Measurements from ENCODE around the gene IL7R.

IL7R gene

GRCh38 chr5:35857606-35858205 is 1.0 kb downstream of the IL7R start:
- TF ChIP-seq Cebpa-rat (IDR thresholded peaks at IDR 0.05), result no peak
- peak overlapping the region; percentile 38 to 98 (median 86); a peak in 21 of 22 replicates for H3K27ac ChIP-seq
- H3K4me2 ChIP-seq, result peak overlapping the region; percentile 66 to 95 (median 90)
- H3K4me1 ChIP-seq, result peaks cover 49 to 100% (median 64%) of the 10 kb centered on the region in 10 experiments
- H3K4me3 ChIP-seq, result peak overlapping the region; percentile 47 to 80 (median 68)
- H4K20me1 ChIP-seq, result no peaks in the 10 kb centered on the region
- peak overlapping the region; percentile 56 to 95 (median 85) for H3K9ac ChIP-seq
- H3K36me3 ChIP-seq, result peaks cover 0 to 42% (median 40%) of the 10 kb centered on the region in 11 experiments; a peak in 20 of 22 replicates
- no peaks in the 10 kb centered on the region for H3K27me3 ChIP-seq
- H3K9me3 ChIP-seq (replicated peaks in 1 of 11), result no peaks in the 10 kb centered on the region

- Histone ChIP-seq H3K4me2 (peak overlapping the region; percentile 81 to 97 (median 93)), H4K20me1 (peaks cover 0 to 2% (median 0%) of the 10 kb centered on the region in 11 experiments; a peak in 2 of 22 replicates), H3K9ac (peak overlapping the region; percentile 70 to 95 (median 85)), H3K27me3 (no peaks in the 10 kb centered on the region), H3K4me3 (peak overlapping the region; percentile 47 to 80 (median 68)), H3K27ac (peak overlapping the region; percentile 57 to 98 (median 86); a peak in 21 of 22 replicates), H3K9me3 (replicated peaks in 1 of 11) (peaks cover 0 to 3% (median 0%) of the 10 kb centered on the region in 11 experiments; a peak in 11 of 22 replicates), H3K36me3 (peaks cover 1 to 57% (median 55%) of the 10 kb centered on the region in 11 experiments; a peak in 20 of 22 replicates), H3K4me1 (peaks cover 39 to 96% (median 61%) of the 10 kb centered on the region in 10 experiments)
- no peak for TF ChIP-seq Cebpa-rat (IDR thresholded peaks at IDR 0.05)
Observed at GRCh38 chr5:35859101-35859661, 2.5 kb downstream of the IL7R start.

GRCh38 chr5:35860686-35861085 is 4.0 kb downstream of the IL7R start:
- H3K36me3 ChIP-seq, result peaks cover 5 to 72% (median 70%) of the 10 kb centered on the region in 11 experiments; a peak in 20 of 22 replicates
- H3K9me3 ChIP-seq (replicated peaks in 1 of 11), result peaks cover 0 to 10% (median 0%) of the 10 kb centered on the region in 11 experiments; a peak in 11 of 22 replicates
- H3K4me1 ChIP-seq, result peaks cover 27 to 81% (median 51%) of the 10 kb centered on the region in 10 experiments
- H3K27me3 ChIP-seq, result no peaks in the 10 kb centered on the region
- TF ChIP-seq Cebpa-rat (IDR thresholded peaks at IDR 0.05), result no peak
- peaks cover 0 to 6% (median 0%) of the 10 kb centered on the region in 11 experiments; a peak in 3 of 22 replicates for H4K20me1 ChIP-seq
- H3K27ac ChIP-seq, result peak overlapping the region in 9 of 11 experiments; percentile 80 to 98 (median 87); a peak in 19 of 22 replicates
- peak overlapping the region; percentile 47 to 80 (median 68); a peak in 18 of 20 replicates for H3K4me3 ChIP-seq
- H3K4me2 ChIP-seq, result peak overlapping the region; percentile 81 to 97 (median 93)
- H3K9ac ChIP-seq, result peak overlapping the region in 10 of 11 experiments; percentile 70 to 95 (median 85); a peak in 20 of 22 replicates

GRCh38 chr5:35861718-35862117 is 5.0 kb downstream of the IL7R start:
- peaks cover 0 to 10% (median 0%) of the 10 kb centered on the region in 11 experiments; a peak in 11 of 22 replicates for H3K9me3 ChIP-seq (replicated peaks in 1 of 11)
- H3K4me2 ChIP-seq, result peak overlapping the region; percentile 81 to 97 (median 93)
- peak overlapping the region in 8 of 11 experiments; percentile 80 to 95 (median 86); a peak in 17 of 22 replicates for H3K9ac ChIP-seq
- H4K20me1 ChIP-seq, result peaks cover 0 to 8% (median 0%) of the 10 kb centered on the region in 11 experiments; a peak in 6 of 22 replicates
- H3K27me3 ChIP-seq, result no peaks in the 10 kb centered on the region
- H3K36me3 ChIP-seq, result peaks cover 5 to 83% (median 79%) of the 10 kb centered on the region in 11 experiments; a peak in 20 of 22 replicates
- peak overlapping the region in 8 of 10 experiments; percentile 18 to 80 (median 70); a peak in 16 of 20 replicates for H3K4me3 ChIP-seq
- no peak for TF ChIP-seq Cebpa-rat (IDR thresholded peaks at IDR 0.05)
- H3K4me1 ChIP-seq, result peaks cover 30 to 71% (median 50%) of the 10 kb centered on the region in 10 experiments
- H3K27ac ChIP-seq, result peak overlapping the region in 10 of 11 experiments; percentile 6 to 98 (median 86); a peak in 20 of 22 replicates

- Histone ChIP-seq H3K36me3 (peaks cover 5 to 87% (median 82%) of the 10 kb centered on the region in 11 experiments; a peak in 20 of 22 replicates), H3K9me3 (replicated peaks in 1 of 11) (peaks cover 0 to 10% (median 0%) of the 10 kb centered on the region in 11 experiments; a peak in 11 of 22 replicates), H3K27ac (peak overlapping the region in 10 of 11 experiments; percentile 6 to 98 (median 86); a peak in 20 of 22 replicates), H3K4me3 (peak overlapping the region in 8 of 10 experiments; percentile 18 to 80 (median 70); a peak in 15 of 20 replicates), H4K20me1 (peaks cover 0 to 9% (median 0%) of the 10 kb centered on the region in 11 experiments; a peak in 7 of 22 replicates), H3K27me3 (no peaks in the 10 kb centered on the region), H3K4me2 (peak overlapping the region; percentile 81 to 97 (median 93)), H3K9ac (peak overlapping the region in 8 of 11 experiments; percentile 80 to 95 (median 86); a peak in 17 of 22 replicates), H3K4me1 (peaks cover 34 to 67% (median 53%) of the 10 kb centered on the region in 10 experiments)
- TF ChIP-seq Cebpa-rat (IDR thresholded peaks at IDR 0.05), result no peak
Observed at GRCh38 chr5:35862126-35862525, 5.4 kb downstream of the IL7R start.

- TF ChIP-seq Cebpa-rat (IDR thresholded peaks at IDR 0.05), result no peak
- Histone ChIP-seq H3K4me3 (peak overlapping the region in 5 of 10 experiments; percentile 67 to 80 (median 73); a peak in 10 of 20 replicates), H3K36me3 (peaks cover 5 to 97% (median 93%) of the 10 kb centered on the region in 11 experiments; a peak in 20 of 22 replicates), H3K4me1 (peaks cover 44 to 72% (median 60%) of the 10 kb centered on the region in 10 experiments), H3K27me3 (no peaks in the 10 kb centered on the region), H3K9me3 (replicated peaks in 1 of 11) (peaks cover 0 to 10% (median 0%) of the 10 kb centered on the region in 11 experiments; a peak in 11 of 22 replicates), H3K9ac (peak overlapping the region in 8 of 11 experiments; percentile 2 to 95 (median 86); a peak in 13 of 22 replicates), H3K4me2 (peak overlapping the region; percentile 81 to 97 (median 93)), H4K20me1 (peaks cover 0 to 17% (median 0%) of the 10 kb centered on the region in 11 experiments; a peak in 7 of 22 replicates), H3K27ac (peak overlapping the region in 9 of 11 experiments; percentile 36 to 98 (median 86); a peak in 17 of 22 replicates)
Observed at GRCh38 chr5:35863159-35863558, 6.5 kb downstream of the IL7R start.

- H3K4me2 ChIP-seq, result peak overlapping the region in 10 of 11 experiments; percentile 56 to 81 (median 73); a peak in 17 of 22 replicates
- H3K4me3 ChIP-seq, result peak overlapping the region in 2 of 10 experiments; percentile 21 to 29; a peak in 2 of 20 replicates
- peak overlapping the region in 3 of 11 experiments; percentile 52 to 65 (median 53); a peak in 4 of 22 replicates for H3K9ac ChIP-seq
- TF ChIP-seq Cebpa-rat (IDR thresholded peaks at IDR 0.05), result no peak
- H4K20me1 ChIP-seq, result peaks cover 0 to 39% (median 8%) of the 10 kb centered on the region in 11 experiments; a peak in 11 of 22 replicates
- H3K9me3 ChIP-seq (replicated peaks in 1 of 11), result peaks cover 0 to 10% (median 0%) of the 10 kb centered on the region in 11 experiments; a peak in 11 of 22 replicates
- peaks cover 38 to 90% (median 75%) of the 10 kb centered on the region in 10 experiments for H3K4me1 ChIP-seq
- peak overlapping the region in 8 of 11 experiments; percentile 6 to 74 (median 62); a peak in 11 of 22 replicates for H3K27ac ChIP-seq
- peaks cover 6 to 100% (median 95%) of the 10 kb centered on the region in 11 experiments; a peak in 20 of 22 replicates for H3K36me3 ChIP-seq
- no peaks in the 10 kb centered on the region for H3K27me3 ChIP-seq
Observed at GRCh38 chr5:35867998-35868397, 11.3 kb downstream of the IL7R start.
